Activated CD8-positive, alpha-beta T cell treated with anti-CD3 and anti-CD28 coated beads for 36 hours (primary cell): Measurements from ENCODE around the gene LBHD2. TPM values are rescaled to one million over a fixed set of nuclear protein-coding genes. Genes with fewer than 3 reads are reported as not detected.

Experiments
- ATAC-seq: fragments of 200-7000 bp; cut with Tn5 transposase; one replicate; pipeline ENCODE4 v1.10.0; 2021; ENCODE audit warnings: mild to moderate bottlenecking, moderate library complexity
- CTCF ChIA-PET: fragments of 350-600 bp; sonication (Branson Sonifier 250); formaldehyde crosslinking; loops from one replicate; lab custom pipeline; 2021; ENCODE audit warnings: antibody characterized with exemption; lab: Charles Lee
- POLR2A ChIA-PET: fragments of 350-600 bp; sonication (Branson Sonifier 250); formaldehyde crosslinking; loops from one replicate; lab custom pipeline; 2021; ENCODE audit warnings: antibody characterized with exemption; lab: Charles Lee
- DNase-seq: peaks from one replicate; pipeline ENCODE4 v3.0.0-alpha.2; 2020
- H3K27ac Mint-ChIP-seq: one replicate; pipeline ENCODE4 v1.8.0; 2021; ENCODE audit warnings: mild to moderate bottlenecking, mixed read lengths
- H3K27me3 Mint-ChIP-seq: one replicate; pipeline ENCODE4 v1.8.0; 2021; ENCODE audit warnings: mixed read lengths
- H3K36me3 Mint-ChIP-seq: one replicate; pipeline ENCODE4 v1.8.0; 2021; ENCODE audit warnings: low read depth, mixed read lengths
- H3K4me1 Mint-ChIP-seq: one replicate; pipeline ENCODE4 v1.8.0; 2021; ENCODE audit warnings: low read depth, mixed read lengths
- H3K4me3 Mint-ChIP-seq: one replicate; pipeline ENCODE4 v1.8.0; 2021; ENCODE audit warnings: mild to moderate bottlenecking, moderate library complexity, mixed read lengths
- H3K9me3 Mint-ChIP-seq: one replicate; pipeline ENCODE4 v1.8.0; 2021; ENCODE audit warnings: mixed read lengths
- intact Hi-C: fragments of 100-400 bp; cut with micrococcal nuclease; formaldehyde crosslinking; loops from one replicate; pipeline ENCODE4 v1.10.0; 2022
- total RNA-seq, 2 experiments: library from RNA; stranded (reverse); gene quantifications; one replicate each; pipeline ENCODE4 v1.2.3, GENCODE V29; 2021
- TF ChIP-seq, protein P1 (sequence below): fragments of 200-600 bp; IDR thresholded peaks from one replicate; pipeline ENCODE4 v1.8.0; 2022; ENCODE audit warnings: antibody characterized with exemption, mild to moderate bottlenecking

Gene LBHD2
- total RNA-seq, 2 experiments from 2014 or later = not detected

DNA sequence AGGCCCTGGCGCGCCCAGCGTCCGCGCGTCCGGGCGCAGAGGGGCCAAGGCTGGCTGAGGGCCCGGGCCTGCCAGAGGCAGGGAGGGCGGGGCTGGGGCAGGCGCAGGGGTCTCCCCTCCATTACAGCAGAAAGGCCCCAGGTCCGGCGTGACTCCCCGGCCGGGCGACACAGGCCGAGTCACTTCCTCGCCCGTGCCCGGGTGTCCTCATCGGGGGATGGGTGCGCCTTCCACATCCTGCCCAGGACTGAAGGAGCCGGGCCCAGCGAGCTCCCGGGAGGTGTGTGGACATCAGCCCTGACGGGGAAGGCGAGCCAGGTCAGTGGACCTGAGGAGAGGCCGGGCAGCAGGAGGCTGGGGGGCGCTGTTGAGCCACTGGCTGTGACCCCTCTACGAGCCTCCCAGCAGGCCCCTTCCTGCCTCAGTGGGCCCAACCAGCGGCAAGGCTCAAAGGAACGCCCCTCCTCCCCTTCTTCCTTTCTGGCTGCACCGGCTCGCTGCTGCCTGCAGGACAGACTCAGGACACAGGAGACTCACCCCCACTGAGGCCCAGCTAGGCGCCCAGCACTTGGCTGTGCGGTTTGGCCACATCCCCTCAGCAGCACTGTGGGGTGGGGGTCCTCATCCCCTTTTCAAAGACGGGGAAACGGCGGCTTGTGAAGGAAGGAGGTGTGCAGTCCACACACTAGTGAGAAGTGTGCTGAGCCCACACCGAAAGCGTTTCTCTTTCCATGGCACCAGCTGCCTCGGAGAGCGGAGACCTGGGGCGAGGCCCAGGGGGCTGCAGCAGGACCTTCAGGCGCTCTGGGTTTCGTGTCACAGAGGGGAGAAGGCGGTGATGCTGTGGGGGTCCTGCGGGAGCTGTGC is 39.9 kb downstream of the LBHD2 start:
- DNase-seq (no peak), ATAC-seq (no peak)
- TF ChIP-seq, protein P1, sequence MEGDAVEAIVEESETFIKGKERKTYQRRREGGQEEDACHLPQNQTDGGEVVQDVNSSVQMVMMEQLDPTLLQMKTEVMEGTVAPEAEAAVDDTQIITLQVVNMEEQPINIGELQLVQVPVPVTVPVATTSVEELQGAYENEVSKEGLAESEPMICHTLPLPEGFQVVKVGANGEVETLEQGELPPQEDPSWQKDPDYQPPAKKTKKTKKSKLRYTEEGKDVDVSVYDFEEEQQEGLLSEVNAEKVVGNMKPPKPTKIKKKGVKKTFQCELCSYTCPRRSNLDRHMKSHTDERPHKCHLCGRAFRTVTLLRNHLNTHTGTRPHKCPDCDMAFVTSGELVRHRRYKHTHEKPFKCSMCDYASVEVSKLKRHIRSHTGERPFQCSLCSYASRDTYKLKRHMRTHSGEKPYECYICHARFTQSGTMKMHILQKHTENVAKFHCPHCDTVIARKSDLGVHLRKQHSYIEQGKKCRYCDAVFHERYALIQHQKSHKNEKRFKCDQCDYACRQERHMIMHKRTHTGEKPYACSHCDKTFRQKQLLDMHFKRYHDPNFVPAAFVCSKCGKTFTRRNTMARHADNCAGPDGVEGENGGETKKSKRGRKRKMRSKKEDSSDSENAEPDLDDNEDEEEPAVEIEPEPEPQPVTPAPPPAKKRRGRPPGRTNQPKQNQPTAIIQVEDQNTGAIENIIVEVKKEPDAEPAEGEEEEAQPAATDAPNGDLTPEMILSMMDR = no peak
- POLR2A ChIA-PET = no interaction called here
- CTCF ChIA-PET = no interaction called here
- Mint-ChIP-seq H3K4me3 (no peak overlapping the region), H3K27ac (no peak overlapping the region), H3K4me1 (no peaks in the 10 kb centered on the region), H3K36me3 (no peaks in the 10 kb centered on the region), H3K9me3 (no peaks in the 10 kb centered on the region), H3K27me3 (peaks cover 28% of the 10 kb centered on the region)
- intact Hi-C loops = no loop called here

DNA sequence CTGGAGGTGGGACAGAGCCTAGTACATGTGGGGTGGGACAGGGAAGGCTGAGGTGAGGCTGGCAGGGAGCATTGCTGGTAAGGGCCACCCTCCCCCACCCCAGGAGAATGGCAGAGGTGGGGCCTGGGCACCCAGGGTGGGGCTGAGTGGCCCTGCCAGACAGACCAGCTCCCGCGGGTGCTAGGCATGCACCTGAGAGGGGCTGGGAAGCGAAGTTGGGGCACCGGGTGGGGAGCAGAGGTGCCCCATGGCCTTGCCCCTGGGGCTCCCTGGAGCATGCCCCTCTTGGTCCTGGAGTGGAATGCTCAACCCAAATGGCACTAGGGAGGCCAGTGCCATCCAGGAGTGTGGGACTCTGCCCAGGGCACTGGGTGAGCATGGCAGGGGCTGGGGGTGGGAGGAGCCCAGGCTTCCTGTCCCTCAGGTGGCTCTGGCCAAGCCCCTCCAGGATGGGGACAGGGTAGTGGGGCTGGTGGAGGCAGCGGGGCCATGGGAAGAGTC is 40.5 kb downstream of the LBHD2 start:
- Mint-ChIP-seq H3K4me3 (no peak overlapping the region), H3K27ac (no peak overlapping the region), H3K9me3 (no peaks in the 10 kb centered on the region), H3K4me1 (no peaks in the 10 kb centered on the region), H3K27me3 (peaks cover 28% of the 10 kb centered on the region), H3K36me3 (no peaks in the 10 kb centered on the region)
- intact Hi-C loops = no loop called here
- ChIA-PET POLR2A (no interaction called here), CTCF (no interaction called here)
- TF ChIP-seq, protein P1 = no peak
- ATAC-seq (no peak), DNase-seq (no peak)

DNA sequence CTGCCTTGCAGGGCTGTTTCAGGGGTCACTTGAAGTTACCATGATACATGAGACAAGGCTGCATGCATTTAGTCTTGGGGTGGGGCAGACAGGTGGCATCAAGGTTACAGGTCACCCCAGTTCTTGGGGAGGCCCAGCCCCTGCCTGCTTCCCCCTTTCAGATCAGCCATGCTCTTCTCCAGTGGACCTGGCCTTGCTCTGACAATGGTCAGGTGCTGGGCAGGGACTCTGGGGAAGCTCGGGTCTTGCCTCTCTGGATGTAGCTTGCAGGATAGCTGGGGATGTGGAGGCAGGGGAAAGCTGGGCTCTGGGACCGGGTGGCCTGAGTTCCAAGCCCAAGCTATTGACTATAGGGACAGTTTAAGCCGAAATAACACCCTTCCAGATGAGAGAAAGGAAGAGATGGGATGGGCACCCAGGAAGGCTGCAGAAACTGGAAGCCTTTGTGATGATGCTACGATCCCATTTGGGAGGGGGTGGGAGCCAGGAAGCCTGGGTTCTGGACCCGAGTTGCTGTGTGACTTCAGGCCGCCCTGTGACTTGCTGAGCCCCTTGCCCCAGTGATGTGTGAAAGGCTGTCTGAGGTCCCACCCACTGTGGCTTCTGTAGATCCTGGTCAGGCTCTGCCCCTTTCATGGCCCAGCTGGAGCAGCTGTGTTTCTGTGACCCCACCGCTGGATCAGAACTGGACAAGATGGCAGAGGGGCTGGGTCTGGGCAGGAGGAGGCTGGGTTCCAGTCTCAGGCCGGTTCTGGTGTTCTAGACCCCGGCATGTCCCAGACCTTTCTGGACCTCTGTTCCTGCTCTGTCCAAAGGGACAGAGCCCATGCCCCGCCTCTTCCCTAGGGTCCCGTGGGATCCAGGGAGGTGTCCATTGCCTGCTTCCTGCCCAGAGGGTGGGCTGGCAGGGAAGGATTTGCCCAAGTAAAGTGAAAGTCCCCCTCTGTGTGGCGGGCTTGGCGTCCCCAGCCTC is 41.4 kb downstream of the LBHD2 start:
- no peak for ATAC-seq
- H3K9me3 Mint-ChIP-seq = no peaks in the 10 kb centered on the region
- H3K4me1 Mint-ChIP-seq = no peaks in the 10 kb centered on the region
- H3K4me3 Mint-ChIP-seq = no peak overlapping the region
- H3K27ac Mint-ChIP-seq = no peak overlapping the region
- TF ChIP-seq, protein P1 = no peak
- ChIA-PET POLR2A (no interaction called here), CTCF (no interaction called here)
- no peak for DNase-seq
- no peaks in the 10 kb centered on the region for H3K36me3 Mint-ChIP-seq
- intact Hi-C loops = no loop called here
- H3K27me3 Mint-ChIP-seq = peaks cover 22% of the 10 kb centered on the region

DNA sequence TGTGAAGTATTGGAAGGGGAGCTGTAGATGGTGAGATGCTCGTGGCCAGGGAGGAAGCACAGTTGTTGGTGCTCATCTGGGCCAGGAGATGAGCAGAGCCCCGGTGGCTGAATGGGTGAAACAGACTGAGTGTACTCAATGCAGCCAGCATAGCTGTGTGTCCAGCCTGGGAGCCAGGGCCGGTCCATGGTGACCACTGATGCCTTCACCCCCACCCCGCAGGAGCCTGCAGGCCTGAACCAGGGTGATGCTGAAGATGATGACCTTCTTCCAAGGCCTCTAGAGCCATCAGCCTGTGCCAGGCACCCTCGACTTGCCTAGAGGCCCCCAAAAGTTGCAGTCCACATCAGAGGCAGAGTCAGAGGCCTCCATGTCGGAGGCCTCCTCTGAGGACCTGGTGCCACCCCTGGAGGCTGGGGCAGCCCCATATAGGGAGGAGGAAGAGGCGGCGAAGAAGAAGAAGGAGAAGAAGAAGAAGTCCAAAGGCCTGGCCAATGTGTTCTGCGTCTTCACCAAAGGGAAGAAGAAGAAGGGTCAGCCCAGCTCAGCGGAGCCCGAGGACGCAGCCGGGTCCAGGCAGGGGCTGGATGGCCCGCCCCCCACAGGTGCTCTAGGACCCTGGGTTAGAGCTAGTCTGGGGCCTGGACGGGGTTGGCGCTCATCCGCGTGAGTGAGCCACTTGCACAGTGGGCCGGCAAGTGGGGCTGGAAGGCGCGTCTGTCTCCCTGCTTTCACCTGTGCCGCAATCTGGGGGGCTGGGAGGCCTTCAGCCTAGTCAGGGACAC is 42.3 kb downstream of the LBHD2 start:
- ChIA-PET CTCF (no interaction called here), POLR2A (no interaction called here)
- H3K27me3 Mint-ChIP-seq = peaks cover 19% of the 10 kb centered on the region
- H3K4me1 Mint-ChIP-seq = no peaks in the 10 kb centered on the region
- ATAC-seq = no peak
- no peak overlapping the region for H3K4me3 Mint-ChIP-seq
- no peak for DNase-seq
- TF ChIP-seq, protein P1 = no peak
- no peak overlapping the region for H3K27ac Mint-ChIP-seq
- intact Hi-C loops = no loop called here
- no peaks in the 10 kb centered on the region for H3K9me3 Mint-ChIP-seq
- no peaks in the 10 kb centered on the region for H3K36me3 Mint-ChIP-seq
